ENCODE data around the gene PAX8.

DNA sequence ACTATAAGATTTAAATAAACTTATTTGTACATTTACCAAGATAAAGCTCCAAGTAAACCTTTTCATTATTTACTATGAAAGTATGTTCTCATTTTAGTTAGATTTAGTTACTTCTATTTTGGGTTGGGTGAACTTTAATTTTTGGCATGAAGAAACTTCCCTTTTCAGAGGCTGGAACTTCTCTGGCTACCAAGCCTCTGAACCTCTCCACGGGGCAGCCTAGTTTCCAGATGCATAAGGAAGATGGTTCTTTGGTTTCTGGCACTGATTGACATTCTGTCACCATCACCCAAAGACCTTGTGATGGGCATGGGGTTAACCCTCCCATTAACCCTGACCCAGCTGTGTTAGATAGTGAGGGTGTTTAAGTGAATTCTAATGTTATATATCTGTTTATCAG, 87.8 kb downstream of the PAX8 start:
- no peak for TF ChIP-seq EP300 (IDR thresholded peaks at IDR 0.05; ENCODE audit: borderline replicate concordance in 1 of 2, control insufficient read depth in 1 of 2, low read depth in 2 of 2, low read length in 2 of 2)
- no peak for TF ChIP-seq CTCF (IDR thresholded peaks at IDR 0.05 in 2 of 3, conservative IDR thresholded peaks at IDR 0.05 in 1 of 3; ENCODE audit: control insufficient read depth in 2 of 3, extremely low read depth in 1 of 3, insufficient read depth in 1 of 3, low read depth in 3 of 3, low read length in 3 of 3)
- TF ChIP-seq, protein P1, sequence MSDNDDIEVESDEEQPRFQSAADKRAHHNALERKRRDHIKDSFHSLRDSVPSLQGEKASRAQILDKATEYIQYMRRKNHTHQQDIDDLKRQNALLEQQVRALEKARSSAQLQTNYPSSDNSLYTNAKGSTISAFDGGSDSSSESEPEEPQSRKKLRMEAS (IDR thresholded peaks at IDR 0.05; ENCODE audit: low read depth, low read length) = no peak
- no peak for TF ChIP-seq RAD21 (IDR thresholded peaks at IDR 0.05; ENCODE audit: insufficient read depth, low read depth, low read length)
- TF ChIP-seq IRF4 (IDR thresholded peaks at IDR 0.05; ENCODE audit: low read depth, low read length) = no peak
- TF ChIP-seq REST (IDR thresholded peaks at IDR 0.05; ENCODE audit: low read depth, low read length) = no peak
- no peak for TF ChIP-seq NFXL1 (IDR thresholded peaks at IDR 0.05; ENCODE audit: borderline replicate concordance)
- TF ChIP-seq ZNF274 (IDR thresholded peaks at IDR 0.05; ENCODE audit: insufficient read depth, insufficient read length) = no peak
- TF ChIP-seq YY1 (IDR thresholded peaks at IDR 0.05; ENCODE audit: low read depth, low read length) = no peak
- TF ChIP-seq, protein P2, sequence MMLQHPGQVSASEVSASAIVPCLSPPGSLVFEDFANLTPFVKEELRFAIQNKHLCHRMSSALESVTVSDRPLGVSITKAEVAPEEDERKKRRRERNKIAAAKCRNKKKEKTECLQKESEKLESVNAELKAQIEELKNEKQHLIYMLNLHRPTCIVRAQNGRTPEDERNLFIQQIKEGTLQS (IDR thresholded peaks at IDR 0.05; ENCODE audit: borderline replicate concordance, extremely low read depth, low read depth, low read length) = no peak
- TF ChIP-seq BACH1 (IDR thresholded peaks at IDR 0.05; ENCODE audit: borderline replicate concordance) = no peak
- no peak for TF ChIP-seq POLR2AphosphoS5 (IDR thresholded peaks at IDR 0.05; ENCODE audit: low read length)
- TF ChIP-seq POLR2AphosphoS2 (IDR thresholded peaks at IDR 0.05; ENCODE audit: low read depth, low read length) = no peak

All from GM12878 (cell line).